Kidney (tissue), 14 donors: ENCODE measurements around the gene ZMYND8. TPM values are rescaled to one million over a fixed set of nuclear protein-coding genes. Genes with fewer than 3 reads are reported as not detected.
A peak's percentile ranks its signal among the peaks of the same experiment; 100 is the strongest.
"Not testable (repeated sequence)": the region's sequence is repeated elsewhere in the genome, so short reads cannot be mapped to it uniquely, and the experiment has no call there.

Experiments used
- DNase-seq, 5 donors: peaks; one replicate each; pipeline ENCODE4 v3.0.0-alpha.2; 2013 to 2020
- FAIRE-seq: peaks from 2 replicates; lab custom pipeline; 2012; peaks lifted over from hg19 to GRCh38; lab: Jason Lieb, UNC
- H3K27ac ChIP-seq, 2 donors: one replicate each; pipeline ENCODE4 v1.7.0; 2013; ENCODE audit warnings: low read depth in 2 of 2, low read length in 2 of 2, inconsistent platforms in 1 of 2
- H3K27me3 ChIP-seq: one replicate; pipeline ENCODE4 v1.7.1; 2013; ENCODE audit warnings: low read length, inconsistent platforms; ENCODE audit not compliant: control insufficient read depth, insufficient read depth
- H3K36me3 ChIP-seq, 3 donors: one replicate each; pipeline versions ENCODE4 v1.7.0 to v1.7.1; 2013; ENCODE audit warnings: low read length in 3 of 3, control low read depth in 1 of 3, inconsistent platforms in 1 of 3; ENCODE audit not compliant: insufficient read depth in 3 of 3, control insufficient read depth in 2 of 3
- H3K4me1 ChIP-seq, 3 donors: one replicate each; pipeline versions ENCODE4 v1.7.0 to v1.7.1; 2013; ENCODE audit warnings: low read length in 3 of 3, inconsistent platforms in 1 of 3, low read depth in 1 of 3; ENCODE audit not compliant: control insufficient read depth in 2 of 3, insufficient read depth in 2 of 3
- H3K4me3 ChIP-seq, 3 donors: one replicate each; pipeline versions ENCODE4 v1.7.0 to v1.8.1; 2013; ENCODE audit warnings: low read length in 3 of 3, control low read depth in 1 of 3, inconsistent platforms in 1 of 3
- H3K9ac ChIP-seq, 3 donors: one replicate each; pipeline versions ENCODE4 v1.7.0 to v1.7.1; 2013; ENCODE audit warnings: low read length in 3 of 3, control low read depth in 1 of 3, inconsistent platforms in 1 of 3
- H3K9me3 ChIP-seq, 3 donors: one replicate each; pipeline versions ENCODE4 v1.7.0 to v1.7.1; 2013; ENCODE audit warnings: low read length in 3 of 3, control low read depth in 1 of 3, inconsistent platforms in 1 of 3; ENCODE audit not compliant: control insufficient read depth in 2 of 3, insufficient read depth in 1 of 3
- CTCF ChIP-seq: IDR thresholded peaks from 3 replicates; pipeline ENCODE4 v1.5.1; 2012; ENCODE audit warnings: mild to moderate bottlenecking, moderate library complexity, borderline replicate concordance; ENCODE audit not compliant: insufficient read depth; ENCODE audit errors: extremely low read depth
- intact Hi-C: fragments of 100-400 bp; cut with DNase I; formaldehyde crosslinking; loops from one replicate; pipeline ENCODE4 v1.11.1; 2022
- polyA plus RNA-seq: library from polyadenylated mRNA; stranded (reverse); fragments of 350-450 nt; fragmentation: Illumina TruSeq; extraction: RNeasy Lipid Tissue Mini Kit (QIAGEN cat#74804); gene quantifications from one replicate; pipeline ENCODE4 v1.2.3, GENCODE V29; 2014; ENCODE audit warnings: low read depth, low replicate concordance; ENCODE audit not compliant: insufficient read depth
- total RNA-seq: library from RNA; stranded (reverse); fragmentation: NEBNext Ultra II Directional; extraction: Animal tissue kit (Norgen Biotek cat#: 25700); gene quantifications from one replicate; pipeline ENCODE4 v1.2.1, GENCODE V29; 2021
- donor health status: control.
- donor health status: control.
- donor health status: control.
- donor health status: control.
- donor health status: control.
- donor health status: DM: yes; HTN: yes; CAD: no.
- donor health status: Normal renal cell carcinoma (clear cell type).

Gene ZMYND8
- total and polyA plus RNA-seq, 2 donors from 2014 or later, result 10.5 to 37.5 TPM

DNA sequence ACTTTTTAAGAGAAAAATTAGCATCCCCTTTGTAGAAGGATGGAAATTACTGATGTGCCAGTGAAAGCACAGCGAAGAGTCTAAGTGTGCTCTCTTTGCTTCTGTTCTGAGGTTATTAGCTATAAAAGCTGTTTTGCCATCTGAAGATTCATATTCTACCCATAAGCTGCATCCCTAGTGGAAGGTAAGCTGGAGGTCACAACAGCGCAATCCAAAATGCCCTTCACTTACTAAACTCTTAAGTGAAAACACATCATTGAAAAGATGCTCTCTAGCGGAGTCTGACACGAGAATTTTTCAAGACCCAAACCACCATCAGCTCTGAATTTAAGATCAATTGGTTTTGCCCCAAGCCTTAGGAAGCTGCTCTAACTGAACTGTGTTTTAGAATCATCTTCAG lies 113.5 kb downstream of the ZMYND8 start:
- H3K36me3 ChIP-seq, result peaks cover 11 to 21% (median 14%) of the 10 kb centered on the region in 3 donors
- DNase-seq (no peak), FAIRE-seq (no peak)
- no peaks in the 10 kb centered on the region for H3K4me1 ChIP-seq
- no peak overlapping the region for H3K4me3 ChIP-seq
- no peaks in the 10 kb centered on the region for H3K9me3 ChIP-seq
- TF ChIP-seq CTCF, result no peak
- no peaks in the 10 kb centered on the region for H3K27me3 ChIP-seq
- intact Hi-C loops, result no loop called here
- no peak overlapping the region for H3K27ac ChIP-seq
- H3K9ac ChIP-seq, result no peak overlapping the region

DNA sequence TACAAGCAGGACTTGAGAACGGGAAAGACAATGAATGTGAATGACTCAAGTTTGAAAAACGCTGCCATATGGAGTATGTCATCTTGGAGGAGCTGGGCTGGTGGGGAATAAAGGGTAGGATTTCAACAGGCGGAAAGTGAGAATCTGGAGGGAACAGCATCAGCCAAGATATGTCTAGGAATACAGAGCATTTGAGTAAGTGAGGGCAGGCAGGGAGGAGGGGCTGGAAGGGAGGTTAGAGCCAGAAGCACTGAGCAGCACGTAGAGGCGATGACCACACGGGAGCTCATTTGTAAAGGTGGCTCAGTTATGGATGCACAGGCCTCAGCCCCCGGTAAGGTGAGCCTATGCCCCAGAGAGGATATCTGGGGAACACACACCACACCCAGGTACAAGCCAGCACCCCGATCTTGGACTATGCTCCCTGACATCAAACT lies 115.1 kb downstream of the ZMYND8 start:
- H3K9me3 ChIP-seq, result no peaks in the 10 kb centered on the region
- FAIRE-seq (no peak), DNase-seq (peak in 3 of 5 donors; percentile 34 to 87 (median 58))
- peaks cover 12 to 16% (median 13%) of the 10 kb centered on the region in 3 donors for H3K36me3 ChIP-seq
- no peak overlapping the region for H3K9ac ChIP-seq
- intact Hi-C loops, result no loop called here
- no peak for TF ChIP-seq CTCF
- H3K4me3 ChIP-seq, result no peak overlapping the region
- H3K27ac ChIP-seq, result no peak overlapping the region
- no peaks in the 10 kb centered on the region for H3K27me3 ChIP-seq
- no peaks in the 10 kb centered on the region for H3K4me1 ChIP-seq

DNA sequence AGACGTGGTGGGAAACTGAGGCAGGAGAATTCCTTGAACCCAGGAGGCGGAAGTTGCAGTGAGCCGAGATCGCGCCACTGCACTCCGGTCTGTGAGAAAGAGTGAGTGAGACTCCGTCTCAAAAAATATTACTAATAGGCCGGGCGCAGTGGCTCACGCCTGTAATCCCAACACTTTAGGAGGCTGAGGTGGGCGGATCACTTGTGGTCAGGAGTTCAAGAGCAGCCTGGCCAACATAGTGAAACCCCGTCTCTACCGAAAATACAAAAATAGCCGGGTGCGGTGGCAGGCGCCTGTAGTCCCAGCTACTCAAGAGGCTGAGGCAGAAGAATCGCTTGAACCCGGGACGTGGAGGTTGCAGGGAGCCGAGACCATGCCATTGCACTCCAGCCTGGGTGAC lies 116.4 kb downstream of the ZMYND8 start:
- H3K27ac ChIP-seq, H3K9me3 ChIP-seq, H3K27me3 ChIP-seq, H3K4me1 ChIP-seq, FAIRE-seq, DNase-seq, intact Hi-C loops, H3K9ac ChIP-seq, H3K4me3 ChIP-seq: not testable (repeated sequence)
- H3K36me3 ChIP-seq, result peaks cover 9 to 13% (median 12%) of the 10 kb centered on the region in 3 donors

DNA sequence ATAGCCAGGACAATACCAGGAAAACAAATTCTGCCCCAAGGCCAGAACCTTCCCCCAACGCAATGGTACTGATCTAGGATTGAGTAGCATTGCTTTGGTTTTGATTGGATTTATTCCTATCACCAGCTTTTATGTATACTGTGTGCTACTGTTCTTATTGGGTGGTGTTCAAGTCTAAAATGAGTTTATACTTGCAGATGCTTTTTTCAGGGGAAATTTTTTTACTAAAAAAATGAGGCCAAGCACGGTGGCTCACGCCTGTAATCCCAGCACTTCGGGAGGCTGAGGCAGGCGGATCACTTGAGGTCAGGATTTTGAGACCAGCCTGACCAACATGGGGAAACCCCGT lies 116.8 kb downstream of the ZMYND8 start:
- H3K9ac ChIP-seq, result no peak overlapping the region
- peaks cover 9 to 13% (median 12%) of the 10 kb centered on the region in 3 donors for H3K36me3 ChIP-seq
- no peaks in the 10 kb centered on the region for H3K27me3 ChIP-seq
- TF ChIP-seq CTCF, result no peak
- no peaks in the 10 kb centered on the region for H3K4me1 ChIP-seq
- FAIRE-seq (no peak), DNase-seq (no peak)
- no peak overlapping the region for H3K4me3 ChIP-seq
- H3K27ac ChIP-seq, result no peak overlapping the region
- intact Hi-C loops, result no loop called here
- no peaks in the 10 kb centered on the region for H3K9me3 ChIP-seq
